T-helper 17 cell (primary cell): ENCODE data around the gene TOP1. TPM values are rescaled to one million over a fixed set of nuclear protein-coding genes. Genes with fewer than 3 reads are reported as not detected.
A peak's percentile ranks its signal among the peaks of the same experiment; 100 is the strongest.

Source experiments
- ATAC-seq: fragments of 150-1000 bp; cut with Tn5 transposase; 2 replicates; pipeline ENCODE4 v1.10.0; 2021; ENCODE audit warnings: mild to moderate bottlenecking, moderate library complexity
- DNase-seq, 3 donors: peaks; one replicate each; pipeline versions ENCODE4 v3.0.0 to v3.0.0-alpha.2; 2020 to 2021
- H3K9me3 ChIP-seq: one replicate; pipeline ENCODE4 v1.7.0; 2013; ENCODE audit warnings: low read length, mild to moderate bottlenecking; ENCODE audit not compliant: control insufficient read depth, poor library complexity, severe bottlenecking
- H3K27ac Mint-ChIP-seq: one replicate; pipeline ENCODE4 v1.8.0; 2022; ENCODE audit warnings: mild to moderate bottlenecking, moderate library complexity, mixed read lengths
- H3K27me3 Mint-ChIP-seq: one replicate; pipeline ENCODE4 v1.8.0; 2022; ENCODE audit warnings: mixed read lengths
- H3K36me3 Mint-ChIP-seq: one replicate; pipeline ENCODE4 v1.8.0; 2022; ENCODE audit warnings: low read depth, mixed read lengths
- H3K4me1 Mint-ChIP-seq: one replicate; pipeline ENCODE4 v1.8.0; 2022; ENCODE audit warnings: mild to moderate bottlenecking, mixed read lengths
- H3K4me3 Mint-ChIP-seq: one replicate; pipeline ENCODE4 v1.8.0; 2022; ENCODE audit warnings: mild to moderate bottlenecking, moderate library complexity, mixed read lengths
- total RNA-seq, 4 donors: library from RNA in 2 of 4; stranded (reverse) in 2 of 4; gene quantifications; one replicate each; pipeline ENCODE4 v1.2.3 and lab custom pipeline; 2022 to 2026

Gene TOP1
- total RNA-seq = 10 to 100 TPM; 37.4 to 44.4 TPM
- total RNA-seq (lab: John Stamatoyannopoulos, UW) = 79.1 to 170 reads per million in 2 donors

GRCh38 chr20:41028359-41029149 is at the start of gene TOP1:
TSS of gene TOP1 (plus strand) at chr20:41028822. CDS start at chr20:41029068, 246 bp downstream.
- Mint-ChIP-seq H3K4me3 (peak within 1 kb of the TSS; percentile 95), H3K36me3 (peaks cover 6% of the 10 kb centered on the region), H3K4me1 (peaks cover 44% of the 10 kb centered on the region), H3K27me3 (no peaks in the 10 kb centered on the region), H3K27ac (peak within 1 kb of the TSS; percentile 96)
- ATAC-seq (peak; percentile 98), DNase-seq (peak; percentile 99 to 100 (median 100))
- H3K9me3 ChIP-seq = no peaks in the 10 kb centered on the region

GRCh38 chr20:40979247-40979646 is 49.4 kb upstream of the TOP1 start:
- DNase-seq (no peak), ATAC-seq (no peak)
- Mint-ChIP-seq H3K4me3 (no peak overlapping the region), H3K36me3 (peaks cover 2% of the 10 kb centered on the region), H3K27me3 (no peaks in the 10 kb centered on the region), H3K4me1 (no peaks in the 10 kb centered on the region), H3K27ac (no peak overlapping the region)
- peaks cover 4% of the 10 kb centered on the region for H3K9me3 ChIP-seq

DNA sequence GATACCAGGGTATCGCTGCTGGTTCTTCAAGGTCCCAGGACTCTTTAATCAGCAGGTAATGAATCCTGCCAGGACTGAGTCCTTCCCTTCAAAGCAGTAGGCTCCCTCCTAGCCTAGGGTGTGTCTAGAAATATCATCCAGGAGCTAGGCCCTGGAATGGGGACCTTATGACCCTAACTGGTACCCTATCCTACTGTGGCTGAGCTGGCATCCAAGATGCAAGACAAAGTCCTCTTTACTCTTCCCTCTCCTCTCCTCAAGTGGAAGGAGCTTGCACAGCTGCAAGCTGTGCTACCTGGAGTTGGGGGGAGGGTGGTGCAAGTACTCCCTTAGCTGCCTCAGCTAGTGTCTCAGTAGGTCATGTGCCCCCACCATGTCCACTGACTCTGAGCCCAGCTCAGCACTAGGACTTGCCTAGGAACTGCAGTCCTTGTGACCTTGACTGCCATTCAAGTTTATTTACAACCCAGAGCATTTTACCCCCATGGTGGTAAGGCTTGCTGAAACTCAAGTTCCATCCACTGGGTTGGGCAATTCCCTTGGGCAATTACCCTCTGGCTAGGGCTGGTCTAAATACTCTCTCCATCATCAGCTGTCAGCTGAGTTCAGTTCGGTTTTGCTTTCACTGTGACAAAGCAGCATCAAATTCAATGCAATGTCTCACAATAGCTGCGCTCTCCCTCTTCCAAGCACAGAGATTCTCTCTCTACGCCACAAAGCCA is 48.4 kb upstream of the TOP1 start:
- DNase-seq = no peak
- no peaks in the 10 kb centered on the region for H3K27me3 Mint-ChIP-seq
- ATAC-seq = no peak

DNA sequence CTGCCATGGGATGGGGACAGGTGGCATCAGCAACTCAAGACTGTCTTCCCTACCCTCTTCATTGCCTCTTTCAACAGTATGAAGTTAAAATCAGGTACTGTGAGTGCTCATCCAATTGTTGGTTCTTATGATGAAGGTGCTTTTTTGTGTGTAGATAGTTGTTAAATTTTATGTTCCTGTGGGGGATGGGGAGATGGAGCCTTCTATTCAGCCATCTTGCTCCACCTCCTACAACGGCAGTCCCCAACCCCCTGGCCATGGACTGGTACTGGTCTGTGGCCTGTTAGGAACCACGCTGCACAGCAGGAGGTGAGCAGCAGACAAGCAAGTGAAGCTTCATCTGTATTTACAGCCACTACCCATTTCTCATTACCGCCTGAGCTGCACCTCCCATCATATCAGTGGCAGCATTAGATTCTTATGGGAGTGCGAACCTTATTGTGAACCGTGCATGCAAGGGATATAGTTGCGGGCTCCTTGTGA is 47.8 kb upstream of the TOP1 start:
- ATAC-seq (no peak), DNase-seq (no peak)
- Mint-ChIP-seq H3K36me3 (peaks cover 2% of the 10 kb centered on the region), H3K27ac (no peak overlapping the region), H3K4me1 (no peaks in the 10 kb centered on the region), H3K27me3 (no peaks in the 10 kb centered on the region), H3K4me3 (no peak overlapping the region)
- H3K9me3 ChIP-seq = peaks cover 4% of the 10 kb centered on the region

More for the DNA sequence above, 48.4 kb upstream of the TOP1 start:
- H3K9me3 ChIP-seq = peaks cover 4% of the 10 kb centered on the region
- Mint-ChIP-seq H3K4me1 (no peaks in the 10 kb centered on the region), H3K36me3 (peaks cover 2% of the 10 kb centered on the region), H3K27ac (no peak overlapping the region), H3K4me3 (no peak overlapping the region)

GRCh38 chr20:40982415-40983145 is 46.0 kb upstream of the TOP1 start:
- H3K9me3 ChIP-seq = no peaks in the 10 kb centered on the region
- Mint-ChIP-seq H3K36me3 (no peaks in the 10 kb centered on the region), H3K4me3 (no peak overlapping the region), H3K27ac (no peak overlapping the region), H3K27me3 (no peaks in the 10 kb centered on the region), H3K4me1 (peaks cover 14% of the 10 kb centered on the region)
- ATAC-seq (no peak), DNase-seq (no peak)

DNA sequence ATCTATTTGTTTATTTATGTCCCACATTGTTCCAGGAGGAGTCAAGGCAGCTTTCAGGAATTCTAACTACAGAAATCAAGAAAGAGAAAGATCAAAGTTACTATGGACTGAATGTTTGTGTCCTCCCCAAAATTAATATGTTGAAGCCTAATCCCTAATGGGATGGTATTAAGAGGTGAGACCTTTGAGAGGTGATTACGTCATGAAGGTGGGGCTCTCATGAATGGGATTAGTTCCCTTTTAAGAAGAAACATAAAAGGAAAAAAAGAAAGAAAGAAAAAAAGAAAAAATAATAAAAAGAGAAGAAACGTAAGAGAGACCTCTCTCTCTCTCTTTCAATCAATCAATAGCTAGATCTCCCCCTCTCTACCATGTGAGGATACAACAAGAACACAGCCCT is 44.7 kb upstream of the TOP1 start:
- Mint-ChIP-seq H3K27me3 (no peaks in the 10 kb centered on the region), H3K4me1 (peaks cover 14% of the 10 kb centered on the region), H3K36me3 (no peaks in the 10 kb centered on the region), H3K27ac (no peak overlapping the region), H3K4me3 (no peak overlapping the region)
- no peaks in the 10 kb centered on the region for H3K9me3 ChIP-seq
- no peak for ATAC-seq
- DNase-seq = no peak

- Mint-ChIP-seq H3K27ac (no peak overlapping the region), H3K4me1 (peaks cover 14% of the 10 kb centered on the region), H3K36me3 (no peaks in the 10 kb centered on the region), H3K4me3 (no peak overlapping the region), H3K27me3 (no peaks in the 10 kb centered on the region)
- no peaks in the 10 kb centered on the region for H3K9me3 ChIP-seq
- ATAC-seq = no peak
- no peak for DNase-seq
Measured at GRCh38 chr20:40984496-40984895, 44.1 kb upstream of the TOP1 start.

DNA sequence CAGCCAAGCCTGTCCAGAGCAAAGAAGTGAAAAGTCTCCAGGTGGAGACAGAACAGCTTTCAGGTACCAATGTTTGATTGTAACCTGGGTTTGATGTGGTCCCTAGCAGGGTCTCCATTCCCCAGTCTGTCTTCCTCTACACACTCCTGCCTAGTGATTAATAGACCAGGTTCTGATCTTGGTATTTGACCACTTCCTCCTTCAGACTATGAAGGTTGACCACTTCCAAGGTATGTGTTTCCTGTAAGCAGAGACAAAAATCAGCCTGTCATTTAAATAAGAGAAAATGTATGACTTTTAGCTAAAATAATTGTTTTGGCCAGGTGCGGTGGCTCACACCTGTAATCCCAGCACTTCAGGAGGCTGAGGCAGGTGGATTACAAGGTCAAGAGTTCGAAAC is 41.8 kb upstream of the TOP1 start:
- no peaks in the 10 kb centered on the region for H3K9me3 ChIP-seq
- Mint-ChIP-seq H3K4me3 (no peak overlapping the region), H3K27me3 (no peaks in the 10 kb centered on the region), H3K4me1 (peaks cover 28% of the 10 kb centered on the region), H3K36me3 (no peaks in the 10 kb centered on the region), H3K27ac (no peak overlapping the region)
- ATAC-seq = peak; percentile 20
- DNase-seq = no peak

DNA sequence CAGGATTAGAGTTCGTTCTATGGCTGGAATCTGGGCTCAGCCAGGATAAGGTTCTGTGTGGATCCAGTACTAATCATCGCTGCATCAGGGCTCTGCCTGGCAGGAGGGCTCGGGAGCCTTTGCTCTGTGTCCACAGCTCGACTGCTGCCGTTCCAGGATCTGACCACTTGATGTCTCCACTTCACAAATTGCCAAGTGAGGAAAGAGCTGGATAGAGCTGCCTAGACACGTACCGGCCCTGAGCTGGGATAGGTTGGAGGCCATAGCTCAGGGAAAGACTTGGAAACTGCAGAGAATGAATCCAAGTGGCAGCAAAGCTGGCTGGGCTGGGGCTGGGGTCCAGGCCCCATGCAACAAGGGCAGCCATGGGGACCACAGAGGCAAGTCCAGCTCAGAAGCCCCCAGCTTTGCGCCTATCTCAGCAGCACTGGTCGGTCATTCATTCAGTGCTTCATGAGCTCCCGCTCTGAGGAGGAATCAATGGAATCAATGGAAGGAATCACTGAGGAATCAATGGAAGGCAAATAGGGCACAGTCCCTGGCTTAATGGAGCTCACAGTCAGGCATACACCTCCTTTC is 38.0 kb upstream of the TOP1 start:
- H3K27me3 Mint-ChIP-seq = no peaks in the 10 kb centered on the region
- H3K4me1 Mint-ChIP-seq = peaks cover 30% of the 10 kb centered on the region
- ATAC-seq (peak; percentile 84), DNase-seq (peak; percentile 18 to 47 (median 25))
- peak overlapping the region; percentile 65 for H3K27ac Mint-ChIP-seq
- no peaks in the 10 kb centered on the region for H3K9me3 ChIP-seq
- no peaks in the 10 kb centered on the region for H3K36me3 Mint-ChIP-seq
- H3K4me3 Mint-ChIP-seq = peak overlapping the region; percentile 36

DNA sequence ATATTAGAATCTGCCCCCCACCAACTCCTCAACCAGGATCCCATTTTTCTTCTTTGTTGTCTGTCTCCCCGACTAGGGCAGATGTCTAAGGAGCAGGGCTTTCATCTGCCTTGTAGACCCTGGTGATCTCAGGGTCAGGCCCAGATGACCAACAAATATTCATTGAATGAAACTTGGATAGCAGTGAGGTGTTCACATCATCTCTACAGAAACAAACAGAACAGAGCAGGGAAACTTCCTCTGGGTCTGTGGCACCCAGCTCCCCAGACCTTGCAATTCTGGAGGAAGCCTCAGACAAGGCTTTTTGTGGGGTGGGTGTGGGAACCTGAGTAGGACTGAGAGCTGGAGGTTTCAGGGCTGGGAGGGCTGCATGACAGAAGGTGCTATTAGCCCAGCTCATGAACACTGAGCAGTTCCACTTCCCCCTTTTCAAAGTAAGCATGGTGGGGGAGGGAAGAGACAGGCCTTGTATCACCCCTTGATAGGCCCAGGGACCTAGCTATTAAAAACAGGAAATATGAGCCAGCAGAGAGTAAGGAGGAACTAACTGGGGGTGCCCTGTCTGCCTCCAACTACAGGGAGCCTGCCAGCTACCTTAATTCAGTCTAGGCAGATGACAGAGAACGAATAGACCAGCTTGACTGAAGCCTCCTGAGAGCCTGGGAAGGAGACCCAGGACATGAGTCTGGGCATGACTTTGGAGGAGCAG is 37.3 kb upstream of the TOP1 start:
- peak overlapping the region; percentile 65 for H3K27ac Mint-ChIP-seq
- peaks cover 28% of the 10 kb centered on the region for H3K4me1 Mint-ChIP-seq
- no peaks in the 10 kb centered on the region for H3K36me3 Mint-ChIP-seq
- DNase-seq (no peak), ATAC-seq (peak; percentile 83)
- no peak overlapping the region for H3K4me3 Mint-ChIP-seq
- H3K9me3 ChIP-seq = no peaks in the 10 kb centered on the region
- no peaks in the 10 kb centered on the region for H3K27me3 Mint-ChIP-seq

- no peak overlapping the region for H3K27ac Mint-ChIP-seq
- peaks cover 5% of the 10 kb centered on the region for H3K27me3 Mint-ChIP-seq
- no peaks in the 10 kb centered on the region for H3K36me3 Mint-ChIP-seq
- H3K9me3 ChIP-seq = no peaks in the 10 kb centered on the region
- no peak for ATAC-seq
- peaks cover 18% of the 10 kb centered on the region for H3K4me1 Mint-ChIP-seq
- DNase-seq = no peak
- H3K4me3 Mint-ChIP-seq = no peak overlapping the region
Measured at GRCh38 chr20:40992349-40993113, 36.1 kb upstream of the TOP1 start.
